GM18951 (cell line): Measurements from ENCODE around the gene KRT85.

Experiments
- POLR2A ChIP-seq: IDR thresholded peaks from 4 replicates; pipeline ENCODE4 v1.6.1; 2011; ENCODE audit warnings: mild to moderate bottlenecking; ENCODE audit not compliant: insufficient read length, insufficient read depth; ENCODE audit errors: extremely low read depth
- in situ Hi-C: fragments of 300-500 bp; cut with MboI; formaldehyde crosslinking; loops from one replicate; pipeline ENCODE4 v1.12.0; 2022; ENCODE audit warnings: low sequenced_read_pairs, mixed read lengths, inconsistent platforms; ENCODE audit not compliant: unreplicated experiment

KRT85 gene

GRCh38 chr12:52401926-52402325 is 34.6 kb upstream of the KRT85 start:
- TF ChIP-seq POLR2A, result no peak
- in situ Hi-C loops, result no loop called here

GRCh38 chr12:52401526-52401925 is 34.2 kb upstream of the KRT85 start:
- in situ Hi-C loops, result no loop called here

GRCh38 chr12:52400906-52401305 is 33.6 kb upstream of the KRT85 start:
- no peak for TF ChIP-seq POLR2A
- in situ Hi-C loops, result no loop called here

More at GRCh38 chr12:52401526-52401925, 34.2 kb upstream of the KRT85 start:
- no peak for TF ChIP-seq POLR2A

GRCh38 chr12:52399756-52400155 is 32.5 kb upstream of the KRT85 start:
- TF ChIP-seq POLR2A, result no peak
- in situ Hi-C loops, result no loop called here

- TF ChIP-seq POLR2A, result no peak
- in situ Hi-C loops, result no loop called here
Measured at GRCh38 chr12:52398176-52398575, 30.9 kb upstream of the KRT85 start.

GRCh38 chr12:52396656-52397055 is 29.4 kb upstream of the KRT85 start:
- no peak for TF ChIP-seq POLR2A
- in situ Hi-C loops, result no loop called here

- no peak for TF ChIP-seq POLR2A
- in situ Hi-C loops, result no loop called here
Measured at GRCh38 chr12:52395761-52396434, 28.6 kb upstream of the KRT85 start.

- in situ Hi-C loops, result no loop called here
Measured at GRCh38 chr12:52394836-52395405, 27.6 kb upstream of the KRT85 start.

GRCh38 chr12:52392465-52393007 is 25.3 kb upstream of the KRT85 start:
- in situ Hi-C loops, result no loop called here
- no peak for TF ChIP-seq POLR2A

More at GRCh38 chr12:52394836-52395405, 27.6 kb upstream of the KRT85 start:
- no peak for TF ChIP-seq POLR2A

- in situ Hi-C loops, result no loop called here
- TF ChIP-seq POLR2A, result no peak
Measured at GRCh38 chr12:52391618-52392002, 24.3 kb upstream of the KRT85 start.

GRCh38 chr12:52390739-52391617 is 23.7 kb upstream of the KRT85 start:
- no peak for TF ChIP-seq POLR2A
- in situ Hi-C loops, result no loop called here

- in situ Hi-C loops, result no loop called here
- TF ChIP-seq POLR2A, result no peak
Measured at GRCh38 chr12:52389313-52390207, 22.3 kb upstream of the KRT85 start.

- in situ Hi-C loops, result no loop called here
- no peak for TF ChIP-seq POLR2A
Measured at GRCh38 chr12:52387859-52388258, 20.6 kb upstream of the KRT85 start.

GRCh38 chr12:52385226-52385702 is 18.0 kb upstream of the KRT85 start, which contains the start of gene KRT84:
TSS of gene KRT84 (minus strand) at chr12:52385652. CDS start at chr12:52385585, 67 bp downstream.
- in situ Hi-C loops, result no loop called here
- TF ChIP-seq POLR2A, result no peak
